Measurements from ENCODE around the gene SUPT20HL2. TPM values are rescaled to one million over a fixed set of nuclear protein-coding genes. Genes with fewer than 3 reads are reported as not detected.

SUPT20HL2 gene
- total and polyA plus RNA-seq, 2 of the 8 experiments (the other 6 are each of a cell fraction or from before 2014, with no cell fraction given), result not detected

DNA sequence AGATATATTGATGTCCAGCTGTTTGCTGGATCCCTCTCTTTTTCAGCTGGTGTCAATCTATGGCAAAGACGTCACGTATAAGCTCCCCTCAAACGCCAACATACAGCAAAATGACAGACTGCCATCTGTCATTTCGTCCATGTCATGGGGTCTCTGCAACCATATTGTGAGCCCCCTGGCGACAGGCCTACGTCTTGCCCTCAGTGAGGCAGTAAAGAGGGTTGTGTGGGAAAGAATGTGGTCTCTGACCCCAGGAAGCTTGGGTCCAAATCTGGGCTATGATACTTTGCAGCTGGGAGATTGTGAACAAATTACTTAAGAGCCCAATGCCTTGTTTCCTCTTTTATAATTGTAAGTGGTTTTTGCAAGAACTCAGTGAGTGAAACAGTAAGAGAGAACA is 7.4 kb downstream of the SUPT20HL2 start:
- Histone ChIP-seq H4K20me1 (replicated peaks in 1 of 2; ENCODE audit: control insufficient read depth in 1 of 2, insufficient read depth in 2 of 2, low read length in 2 of 2) (no peaks in the 10 kb centered on the region), H3K27ac (ENCODE audit: low read depth, low read length) (no peak overlapping the region), H3K9me3 (ENCODE audit: insufficient read depth in 2 of 2, low read depth in 1 of 2, low read length in 1 of 2) (no peaks in the 10 kb centered on the region), H2BK5ac (ENCODE audit: low read depth, low read length) (no peak overlapping the region), H3K4ac (replicated peaks; ENCODE audit: insufficient read length, low read depth, low read length) (no peak overlapping the region), H3K23me2 (ENCODE audit: low read depth, low read length) (no peaks in the 10 kb centered on the region), H4K8ac (ENCODE audit: extremely low read depth, insufficient read depth, low read length) (no peak overlapping the region), H3K9ac (replicated peaks in 1 of 4; ENCODE audit: extremely low read depth in 1 of 4, low read depth in 3 of 4, low read length in 3 of 4) (no peak overlapping the region), H4K91ac (replicated peaks; ENCODE audit: insufficient read length, low read length) (no peak overlapping the region), H3K79me1 (ENCODE audit: low read depth, low read length) (no peaks in the 10 kb centered on the region), H2BK12ac (ENCODE audit: low read depth, low read length) (no peak overlapping the region), H3K79me2 (ENCODE audit: control insufficient read depth in 1 of 2, insufficient read depth in 2 of 2, low read length in 2 of 2) (no peaks in the 10 kb centered on the region), H3K4me1 (replicated peaks in 1 of 4; ENCODE audit: control insufficient read depth in 3 of 4, insufficient read depth in 4 of 4, low read length in 3 of 4) (peaks cover 0 to 6% (median 2%) of the 10 kb centered on the region in 4 experiments; a peak in 2 of 7 replicates), H2BK120ac (replicated peaks; ENCODE audit: low read depth, low read length) (no peak overlapping the region), H2BK15ac (ENCODE audit: low read length) (no peak overlapping the region), H3K36me3 (ENCODE audit: control insufficient read depth in 2 of 4, insufficient read depth in 4 of 4, low read length in 3 of 4) (no peaks in the 10 kb centered on the region), H3K18ac (ENCODE audit: extremely low read depth, low read length) (no peak overlapping the region), H3K23ac (ENCODE audit: insufficient read length) (no peak overlapping the region), H3K4me3 (ENCODE audit: extremely low read depth in 1 of 4, insufficient read depth in 2 of 4, low read depth in 3 of 4, low read length in 4 of 4) (no peak overlapping the region), H3K14ac (ENCODE audit: insufficient read length) (no peak overlapping the region), H2AK5ac (ENCODE audit: low read depth, low read length) (no peak overlapping the region), H2AFZ (ENCODE audit: low read length) (no peak overlapping the region), H4K5ac (ENCODE audit: insufficient read length, low read depth, low read length) (no peak overlapping the region), H3K27me3 (replicated peaks in 1 of 4; ENCODE audit: control insufficient read depth in 3 of 4, extremely low read depth in 1 of 4, insufficient read depth in 3 of 4, low read length in 3 of 4) (no peaks in the 10 kb centered on the region), H3K4me2 (ENCODE audit: insufficient read depth in 1 of 2, low read depth in 2 of 2, low read length in 2 of 2) (no peak overlapping the region), H2BK20ac (ENCODE audit: low read length) (no peak overlapping the region), H3K56ac (replicated peaks; ENCODE audit: insufficient read length, low read depth, low read length) (no peak overlapping the region)
- FAIRE-seq, result no peak
- ChIA-PET CTCF (ENCODE audit: partially characterized antibody) (interaction anchor here (0.6 to 2.0 kb wide), 8 partner anchors 11 to 612 kb away, joined by 3 to 9 read pairs (median 4); no protein-coding TSS in a partner anchor), POLR2A (ENCODE audit: partially characterized antibody) (no interaction called here)
- no peak for TF ChIP-seq RXRA (IDR thresholded peaks at IDR 0.05; ENCODE audit: insufficient read depth, low read depth, low read length)
- TF ChIP-seq, protein P1, sequence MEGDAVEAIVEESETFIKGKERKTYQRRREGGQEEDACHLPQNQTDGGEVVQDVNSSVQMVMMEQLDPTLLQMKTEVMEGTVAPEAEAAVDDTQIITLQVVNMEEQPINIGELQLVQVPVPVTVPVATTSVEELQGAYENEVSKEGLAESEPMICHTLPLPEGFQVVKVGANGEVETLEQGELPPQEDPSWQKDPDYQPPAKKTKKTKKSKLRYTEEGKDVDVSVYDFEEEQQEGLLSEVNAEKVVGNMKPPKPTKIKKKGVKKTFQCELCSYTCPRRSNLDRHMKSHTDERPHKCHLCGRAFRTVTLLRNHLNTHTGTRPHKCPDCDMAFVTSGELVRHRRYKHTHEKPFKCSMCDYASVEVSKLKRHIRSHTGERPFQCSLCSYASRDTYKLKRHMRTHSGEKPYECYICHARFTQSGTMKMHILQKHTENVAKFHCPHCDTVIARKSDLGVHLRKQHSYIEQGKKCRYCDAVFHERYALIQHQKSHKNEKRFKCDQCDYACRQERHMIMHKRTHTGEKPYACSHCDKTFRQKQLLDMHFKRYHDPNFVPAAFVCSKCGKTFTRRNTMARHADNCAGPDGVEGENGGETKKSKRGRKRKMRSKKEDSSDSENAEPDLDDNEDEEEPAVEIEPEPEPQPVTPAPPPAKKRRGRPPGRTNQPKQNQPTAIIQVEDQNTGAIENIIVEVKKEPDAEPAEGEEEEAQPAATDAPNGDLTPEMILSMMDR (IDR thresholded peaks at IDR 0.05; ENCODE audit: control extremely low read depth in 1 of 3, insufficient read depth in 1 of 3, low read depth in 1 of 3, low read length in 3 of 3), result peak; percentile 11 to 41 (median 34); a peak in 2 of 4 replicates
- WGBS, 2 experiments (ENCODE audit: extremely low coverage in 1 of 2, insufficient coverage in 1 of 2, insufficient read length in 1 of 2, insufficient replicate concordance in 2 of 2, low coverage in 1 of 2, low lambda C conversion rate in 2 of 2, missing lambda C conversion rate in 1 of 2), result 56% methylated on average over 6 of the region's 6 CpGs; no CpG with 5 or more reads in 1 of the 2 experiments
- no peak for DNase-seq (ENCODE audit: low read depth in 1 of 2, low spot score in 2 of 2)
